Parathyroid adenoma (tissue), 2 donors: ENCODE data around the gene C2CD2L.
A peak's percentile ranks its signal among the peaks of the same experiment; 100 is the strongest.
"Not testable (repeated sequence)": the region's sequence is repeated elsewhere in the genome, so short reads cannot be mapped to it uniquely, and the experiment has no call there.

Experiments
- H2AFZ ChIP-seq: fragments of 300-600 bp; sonication (generic); one replicate; pipeline ENCODE4 v1.7.0; 2017; ENCODE audit warnings: antibody characterized with exemption, mild to moderate bottlenecking
- H3K27ac ChIP-seq: fragments of 300-600 bp; sonication (generic); one replicate; pipeline ENCODE4 v1.7.0; 2017
- H3K27me3 ChIP-seq: fragments of 300-600 bp; sonication (generic); one replicate; pipeline ENCODE4 v1.7.0; 2017; ENCODE audit warnings: low read length; ENCODE audit not compliant: control insufficient read depth, insufficient read depth
- H3K36me3 ChIP-seq: fragments of 300-600 bp; sonication (generic); one replicate; pipeline ENCODE4 v1.7.0; 2017; ENCODE audit warnings: low read length; ENCODE audit not compliant: control insufficient read depth, insufficient read depth
- H3K4me1 ChIP-seq: fragments of 300-600 bp; sonication (generic); one replicate; pipeline ENCODE4 v1.7.0; 2017; ENCODE audit warnings: control low read depth
- H3K4me2 ChIP-seq: fragments of 300-600 bp; sonication (generic); one replicate; pipeline ENCODE4 v1.7.0; 2017; ENCODE audit warnings: low read length
- H3K4me3 ChIP-seq: fragments of 300-600 bp; sonication (generic); one replicate; pipeline ENCODE4 v1.7.0; 2017; ENCODE audit warnings: low read depth, low read length
- H3K79me2 ChIP-seq: fragments of 300-600 bp; sonication (generic); one replicate; pipeline ENCODE4 v1.7.0; 2017; ENCODE audit warnings: control low read depth
- H3K9ac ChIP-seq: fragments of 300-600 bp; sonication (generic); one replicate; pipeline ENCODE4 v1.7.0; 2017; ENCODE audit warnings: mild to moderate bottlenecking
- H3K9me3 ChIP-seq: fragments of 300-600 bp; sonication (generic); one replicate; pipeline ENCODE4 v1.7.0; 2017; ENCODE audit warnings: low read length; ENCODE audit not compliant: control insufficient read depth
- TF ChIP-seq, protein P1 (sequence below): fragments of 300-600 bp; sonication (generic); IDR thresholded peaks from one replicate; pipeline ENCODE4 v1.7.0; 2017; ENCODE audit warnings: antibody characterized with exemption, mild to moderate bottlenecking
- donor health status: primary hyperparathyroidism.

Gene C2CD2L

DNA sequence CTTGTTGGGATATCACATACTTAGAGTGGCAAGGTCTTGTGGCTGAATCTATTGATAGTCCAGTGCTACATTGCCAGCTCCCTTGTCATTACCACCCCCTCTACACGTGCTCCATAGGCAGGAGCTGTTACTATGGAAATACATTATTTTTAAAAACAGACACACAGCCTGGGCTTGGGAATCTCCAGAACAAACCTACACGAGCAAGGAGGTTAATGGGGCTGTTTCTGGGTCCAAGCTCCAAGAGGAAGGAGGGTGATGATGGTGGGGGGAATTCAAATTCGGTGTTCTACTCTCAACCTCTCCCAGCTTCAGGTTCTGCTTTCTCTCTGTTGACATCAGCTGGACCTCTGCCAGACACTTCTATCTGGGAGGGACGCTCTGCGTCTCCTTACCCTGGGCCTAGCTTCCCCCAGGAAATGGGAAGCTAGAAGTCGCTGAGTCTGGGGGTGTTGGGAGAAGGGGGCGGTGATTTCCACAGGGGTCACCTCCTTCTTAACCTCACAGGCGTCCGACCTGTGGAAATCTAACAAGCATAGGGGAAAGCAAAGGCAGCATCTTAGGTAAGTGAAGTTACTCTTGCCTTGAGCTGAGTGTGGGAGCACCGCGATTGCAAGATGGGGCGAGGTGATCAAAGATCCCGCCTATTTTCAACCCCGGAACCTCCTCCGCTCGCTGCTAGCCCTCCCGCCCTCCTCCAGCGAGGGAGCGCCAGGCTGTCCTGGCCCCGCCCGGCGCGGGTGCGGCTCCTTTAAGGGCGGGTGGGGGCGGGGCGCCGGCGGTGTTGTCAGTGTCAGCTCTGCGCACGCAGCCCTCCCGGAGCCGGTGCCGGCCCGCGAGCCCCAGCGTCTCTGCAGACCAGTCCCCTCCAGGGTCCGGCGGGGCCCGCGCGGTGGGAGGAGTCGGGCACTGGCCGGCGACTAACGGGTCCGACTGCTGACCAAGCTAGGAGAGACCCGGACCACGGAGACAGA, at the start of gene C2CD2L:
Gene C2CD2L (plus strand): TSS at position 781 of the 974 bp plus-strand sequence. CDS start 398 bp downstream, outside the sequence.
- Histone ChIP-seq H3K4me3 (peak within 1 kb of the TSS; percentile 70), H2AFZ (peak within 1 kb of the TSS; percentile 82), H3K9ac (no peak within 1 kb of the TSS), H3K36me3 (no peaks in the 10 kb centered on the region), H3K79me2 (no peaks in the 10 kb centered on the region), H3K9me3 (no peaks in the 10 kb centered on the region), H3K27ac (peak within 1 kb of the TSS; percentile 67), H3K27me3 (no peaks in the 10 kb centered on the region), H3K4me2 (peak within 1 kb of the TSS; percentile 87), H3K4me1 (peaks cover 3% of the 10 kb centered on the region)
- TF ChIP-seq, protein P1, sequence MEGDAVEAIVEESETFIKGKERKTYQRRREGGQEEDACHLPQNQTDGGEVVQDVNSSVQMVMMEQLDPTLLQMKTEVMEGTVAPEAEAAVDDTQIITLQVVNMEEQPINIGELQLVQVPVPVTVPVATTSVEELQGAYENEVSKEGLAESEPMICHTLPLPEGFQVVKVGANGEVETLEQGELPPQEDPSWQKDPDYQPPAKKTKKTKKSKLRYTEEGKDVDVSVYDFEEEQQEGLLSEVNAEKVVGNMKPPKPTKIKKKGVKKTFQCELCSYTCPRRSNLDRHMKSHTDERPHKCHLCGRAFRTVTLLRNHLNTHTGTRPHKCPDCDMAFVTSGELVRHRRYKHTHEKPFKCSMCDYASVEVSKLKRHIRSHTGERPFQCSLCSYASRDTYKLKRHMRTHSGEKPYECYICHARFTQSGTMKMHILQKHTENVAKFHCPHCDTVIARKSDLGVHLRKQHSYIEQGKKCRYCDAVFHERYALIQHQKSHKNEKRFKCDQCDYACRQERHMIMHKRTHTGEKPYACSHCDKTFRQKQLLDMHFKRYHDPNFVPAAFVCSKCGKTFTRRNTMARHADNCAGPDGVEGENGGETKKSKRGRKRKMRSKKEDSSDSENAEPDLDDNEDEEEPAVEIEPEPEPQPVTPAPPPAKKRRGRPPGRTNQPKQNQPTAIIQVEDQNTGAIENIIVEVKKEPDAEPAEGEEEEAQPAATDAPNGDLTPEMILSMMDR: no peak

DNA sequence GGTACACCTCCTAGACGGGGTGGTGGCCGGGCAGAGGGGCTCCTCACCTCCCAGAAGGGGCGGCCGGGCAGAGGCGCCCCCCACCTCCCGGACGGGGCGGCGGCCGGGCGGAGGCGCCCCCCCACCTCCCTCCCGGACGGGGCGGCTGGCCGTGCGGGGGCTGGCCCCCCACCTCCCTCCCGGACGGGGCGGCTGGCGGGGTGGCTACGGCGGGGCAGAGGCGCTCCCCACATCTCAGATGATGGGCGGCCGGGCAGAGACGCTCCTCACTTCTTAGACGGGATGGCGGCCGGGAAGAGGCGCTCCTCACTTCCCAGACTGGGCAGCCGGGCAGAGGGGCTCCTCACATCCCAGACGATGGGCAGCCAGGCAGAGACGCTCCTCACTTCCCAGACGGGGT, 48.0 kb upstream of the C2CD2L start:
- H3K4me2 ChIP-seq, H3K4me1 ChIP-seq, H3K9ac ChIP-seq, H3K4me3 ChIP-seq, H3K79me2 ChIP-seq, H3K9me3 ChIP-seq, H3K27ac ChIP-seq, H3K36me3 ChIP-seq, H3K27me3 ChIP-seq, H2AFZ ChIP-seq: not testable (repeated sequence)

DNA sequence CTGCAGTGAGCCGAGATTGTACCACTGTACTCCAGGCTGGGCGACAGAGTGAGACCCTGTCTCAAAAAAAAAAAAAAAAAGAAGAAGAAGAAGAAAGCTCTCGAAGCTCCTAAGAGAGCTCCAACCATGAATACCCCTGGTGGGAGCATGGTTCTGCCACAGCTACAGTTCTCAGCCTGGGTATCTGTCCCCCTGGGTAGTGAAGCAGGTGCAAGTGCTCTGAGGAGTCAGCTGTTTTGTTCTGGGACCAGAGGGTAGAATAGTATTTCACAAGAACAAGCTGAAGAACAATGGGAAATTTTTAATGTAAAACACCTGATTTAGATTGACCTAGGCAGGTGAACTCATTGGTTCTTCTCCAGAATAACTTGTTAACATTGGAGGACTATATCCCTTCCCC, 45.9 kb upstream of the C2CD2L start:
- no peak overlapping the region for H3K4me3 ChIP-seq
- H3K27ac ChIP-seq: no peak overlapping the region
- H3K36me3 ChIP-seq: no peaks in the 10 kb centered on the region
- no peaks in the 10 kb centered on the region for H3K9me3 ChIP-seq
- TF ChIP-seq, protein P1: no peak
- no peaks in the 10 kb centered on the region for H3K27me3 ChIP-seq
- no peaks in the 10 kb centered on the region for H3K79me2 ChIP-seq
- no peak overlapping the region for H3K4me2 ChIP-seq
- no peaks in the 10 kb centered on the region for H3K4me1 ChIP-seq
- H3K9ac ChIP-seq: no peak overlapping the region
- no peak overlapping the region for H2AFZ ChIP-seq

DNA sequence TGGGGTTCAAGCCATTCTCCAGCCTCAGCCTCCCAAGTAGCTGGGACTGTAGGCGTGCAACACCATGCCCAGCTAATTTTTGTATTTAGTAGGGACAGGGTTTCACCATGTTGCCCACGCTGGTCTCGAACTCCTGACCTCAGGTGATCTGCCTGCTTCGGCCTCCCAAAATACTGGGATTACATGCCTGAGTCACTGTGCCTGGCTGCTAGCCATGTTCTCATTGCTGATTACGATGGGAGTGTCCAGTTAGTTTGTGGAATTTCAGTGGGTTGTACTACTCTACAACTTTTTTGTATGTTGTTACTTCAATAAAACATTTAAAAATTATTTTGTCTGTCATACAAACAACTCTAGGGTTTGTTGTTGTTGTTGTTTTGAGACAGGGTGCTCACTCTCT, 44.4 kb upstream of the C2CD2L start:
- H3K36me3 ChIP-seq: no peaks in the 10 kb centered on the region
- no peak overlapping the region for H3K4me2 ChIP-seq
- H3K27me3 ChIP-seq: no peaks in the 10 kb centered on the region
- no peak overlapping the region for H3K4me3 ChIP-seq
- H3K9me3 ChIP-seq: no peaks in the 10 kb centered on the region
- H3K79me2 ChIP-seq: peaks cover under 1% of the 10 kb centered on the region
- no peak overlapping the region for H3K9ac ChIP-seq
- no peaks in the 10 kb centered on the region for H3K4me1 ChIP-seq
- no peak overlapping the region for H2AFZ ChIP-seq
- TF ChIP-seq, protein P1: no peak
- no peak overlapping the region for H3K27ac ChIP-seq

DNA sequence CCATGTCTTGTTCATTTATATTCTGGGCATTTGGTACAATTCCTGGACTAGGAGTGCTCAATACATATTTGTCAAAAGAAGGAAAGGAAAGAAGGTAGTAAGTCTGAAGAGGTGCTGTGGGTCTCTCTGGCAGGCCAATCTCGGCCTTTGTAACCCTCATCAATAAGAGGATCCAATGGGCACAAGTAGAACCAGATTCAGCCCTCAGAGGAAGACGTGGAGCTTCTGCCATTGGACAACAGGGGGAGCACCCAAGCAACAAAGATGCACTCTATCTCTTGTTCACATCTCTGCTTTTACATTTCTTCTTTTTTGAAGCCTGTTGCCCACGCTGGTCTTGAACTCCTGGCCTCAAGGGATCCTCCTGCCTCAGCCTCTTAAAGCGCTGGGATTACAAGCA, 41.8 kb upstream of the C2CD2L start:
- no peaks in the 10 kb centered on the region for H3K4me1 ChIP-seq
- H2AFZ ChIP-seq: no peak overlapping the region
- no peaks in the 10 kb centered on the region for H3K9me3 ChIP-seq
- H3K27me3 ChIP-seq: no peaks in the 10 kb centered on the region
- H3K36me3 ChIP-seq: no peaks in the 10 kb centered on the region
- H3K79me2 ChIP-seq: peaks cover 4% of the 10 kb centered on the region
- H3K4me3 ChIP-seq: no peak overlapping the region
- TF ChIP-seq, protein P1: no peak
- H3K9ac ChIP-seq: no peak overlapping the region
- H3K27ac ChIP-seq: no peak overlapping the region
- H3K4me2 ChIP-seq: no peak overlapping the region
